ENCODE results near the gene HOXA5.

DNA sequence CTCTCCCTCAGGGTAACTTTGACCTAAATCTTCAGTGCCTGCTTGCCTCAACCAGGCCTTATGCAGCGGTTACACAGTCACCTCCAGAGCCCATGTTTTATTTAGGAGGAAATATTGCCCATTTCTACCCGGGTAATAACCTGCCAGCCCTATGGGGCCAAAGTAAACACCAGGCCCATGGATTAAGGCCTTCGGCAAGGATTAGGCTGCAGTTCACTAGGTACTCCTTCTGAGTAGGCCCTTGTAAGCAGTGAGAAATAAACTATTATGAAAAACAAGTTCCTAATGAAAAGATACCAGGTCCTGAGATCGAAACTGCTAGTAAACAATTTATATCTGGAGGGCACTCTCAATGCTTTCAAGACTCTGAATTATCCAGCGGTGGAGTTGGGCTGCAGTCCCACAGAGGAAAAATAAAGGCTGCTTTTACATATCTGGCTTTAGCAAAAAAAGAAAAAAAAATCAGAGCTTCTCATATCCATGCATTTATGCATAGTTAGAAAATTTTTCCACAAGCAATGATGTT, 34.4 kb upstream of the HOXA5 start:
- TF ChIP-seq POLR2A (IDR thresholded peaks at IDR 0.05; ENCODE audit: low read depth) (no peak), POLR2AphosphoS5 (IDR thresholded peaks at IDR 0.05) (no peak), EP300 (IDR thresholded peaks at IDR 0.05) (no peak)
- TF ChIP-seq, protein P1, sequence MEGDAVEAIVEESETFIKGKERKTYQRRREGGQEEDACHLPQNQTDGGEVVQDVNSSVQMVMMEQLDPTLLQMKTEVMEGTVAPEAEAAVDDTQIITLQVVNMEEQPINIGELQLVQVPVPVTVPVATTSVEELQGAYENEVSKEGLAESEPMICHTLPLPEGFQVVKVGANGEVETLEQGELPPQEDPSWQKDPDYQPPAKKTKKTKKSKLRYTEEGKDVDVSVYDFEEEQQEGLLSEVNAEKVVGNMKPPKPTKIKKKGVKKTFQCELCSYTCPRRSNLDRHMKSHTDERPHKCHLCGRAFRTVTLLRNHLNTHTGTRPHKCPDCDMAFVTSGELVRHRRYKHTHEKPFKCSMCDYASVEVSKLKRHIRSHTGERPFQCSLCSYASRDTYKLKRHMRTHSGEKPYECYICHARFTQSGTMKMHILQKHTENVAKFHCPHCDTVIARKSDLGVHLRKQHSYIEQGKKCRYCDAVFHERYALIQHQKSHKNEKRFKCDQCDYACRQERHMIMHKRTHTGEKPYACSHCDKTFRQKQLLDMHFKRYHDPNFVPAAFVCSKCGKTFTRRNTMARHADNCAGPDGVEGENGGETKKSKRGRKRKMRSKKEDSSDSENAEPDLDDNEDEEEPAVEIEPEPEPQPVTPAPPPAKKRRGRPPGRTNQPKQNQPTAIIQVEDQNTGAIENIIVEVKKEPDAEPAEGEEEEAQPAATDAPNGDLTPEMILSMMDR (IDR thresholded peaks at IDR 0.05), result no peak

All from esophagus muscularis mucosa (tissue), 4 donors.